ENCODE measurements around the gene EYA3.

Gene EYA3

GRCh38 chr1:28132171-28133167, 44.1 kb upstream of the EYA3 start:
- in situ Hi-C loops (cut with MboI; ENCODE audit: low pct_unique_long_range_greater_than_20kb, low sequenced_read_pairs, unreplicated experiment), result no loop called here
- no peak for DNase-seq (ENCODE audit: low spot score)
- no peak for TF ChIP-seq CTCF (IDR thresholded peaks at IDR 0.05; ENCODE audit: extremely low read depth, insufficient read depth, missing control alignments)

GRCh38 chr1:28130901-28131300, 42.5 kb upstream of the EYA3 start:
- no peak for DNase-seq (ENCODE audit: low spot score)
- TF ChIP-seq CTCF (IDR thresholded peaks at IDR 0.05; ENCODE audit: extremely low read depth, insufficient read depth, missing control alignments), result no peak
- in situ Hi-C loops (cut with MboI; ENCODE audit: low pct_unique_long_range_greater_than_20kb, low sequenced_read_pairs, unreplicated experiment), result no loop called here

- no peak for DNase-seq (ENCODE audit: low spot score)
- in situ Hi-C loops (cut with MboI; ENCODE audit: low pct_unique_long_range_greater_than_20kb, low sequenced_read_pairs, unreplicated experiment), result no loop called here
- TF ChIP-seq CTCF (IDR thresholded peaks at IDR 0.05; ENCODE audit: extremely low read depth, insufficient read depth, missing control alignments), result no peak
Observed at GRCh38 chr1:28129150-28129549, 40.7 kb upstream of the EYA3 start.

GRCh38 chr1:28127617-28128257, 39.3 kb upstream of the EYA3 start:
- in situ Hi-C loops (cut with MboI; ENCODE audit: low pct_unique_long_range_greater_than_20kb, low sequenced_read_pairs, unreplicated experiment), result no loop called here
- DNase-seq (ENCODE audit: low spot score), result peak; percentile 44
- no peak for TF ChIP-seq CTCF (IDR thresholded peaks at IDR 0.05; ENCODE audit: extremely low read depth, insufficient read depth, missing control alignments)

GRCh38 chr1:28126783-28127490, 38.5 kb upstream of the EYA3 start:
- no peak for DNase-seq (ENCODE audit: low spot score)
- no peak for TF ChIP-seq CTCF (IDR thresholded peaks at IDR 0.05; ENCODE audit: extremely low read depth, insufficient read depth, missing control alignments)
- in situ Hi-C loops (cut with MboI; ENCODE audit: low pct_unique_long_range_greater_than_20kb, low sequenced_read_pairs, unreplicated experiment), result no loop called here

- DNase-seq (ENCODE audit: low spot score), result no peak
- in situ Hi-C loops (cut with MboI; ENCODE audit: low pct_unique_long_range_greater_than_20kb, low sequenced_read_pairs, unreplicated experiment), result no loop called here
- no peak for TF ChIP-seq CTCF (IDR thresholded peaks at IDR 0.05; ENCODE audit: extremely low read depth, insufficient read depth, missing control alignments)
Observed at GRCh38 chr1:28126212-28126611, 37.8 kb upstream of the EYA3 start.
